HG03442 (cell line): ENCODE results near the gene AFAP1.
"Not testable (repeated sequence)": the region's sequence is repeated elsewhere in the genome, so short reads cannot be mapped to it uniquely, and the experiment has no call there.

Experiments
- ATAC-seq: cut with Tn5 transposase; IDR thresholded peaks from one replicate; pipeline ENCODE4 v1.9.1; 2021; ENCODE audit warnings: mild to moderate bottlenecking, moderate library complexity; ENCODE audit not compliant: unreplicated experiment

AFAP1 gene

DNA sequence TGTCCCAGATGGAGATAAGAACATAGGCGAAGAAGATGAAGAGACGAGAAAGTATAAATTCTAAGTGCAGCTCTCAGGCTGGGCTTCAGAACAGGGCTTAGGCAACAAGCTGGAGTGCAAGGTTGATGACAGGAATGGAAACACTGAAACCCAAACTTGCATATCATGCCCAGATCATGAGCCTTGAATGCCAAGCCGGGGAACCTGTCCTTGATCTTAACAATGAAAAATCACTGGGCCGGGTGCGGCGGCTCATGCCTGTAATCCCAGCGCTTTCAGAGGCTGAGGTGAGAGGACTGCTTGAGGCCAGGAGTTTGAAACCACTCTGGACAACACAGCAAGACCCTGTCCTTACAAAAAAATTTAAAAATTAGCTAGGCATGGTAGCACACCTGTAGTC is 17.2 kb downstream of the AFAP1 start:
- no peak for ATAC-seq

DNA sequence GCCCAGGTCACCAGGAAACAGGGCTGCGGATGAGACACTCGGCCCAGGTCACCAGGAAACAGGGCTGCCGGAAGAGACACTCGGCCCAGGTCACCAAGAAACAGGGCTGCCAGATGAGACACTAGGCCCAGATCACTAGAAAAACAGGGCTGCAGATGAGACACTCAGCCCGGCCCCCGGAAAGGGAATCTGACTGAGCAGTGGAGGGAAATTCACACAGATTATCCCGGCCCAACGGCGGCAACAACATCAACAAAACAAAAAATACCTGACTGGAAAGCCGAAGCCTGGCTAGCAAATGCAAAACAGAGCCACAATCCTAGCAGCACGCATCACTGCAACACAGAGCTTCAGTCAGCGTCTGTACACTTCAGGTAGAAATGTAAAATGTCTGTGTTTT is 20.7 kb downstream of the AFAP1 start:
- ATAC-seq, result no peak

DNA sequence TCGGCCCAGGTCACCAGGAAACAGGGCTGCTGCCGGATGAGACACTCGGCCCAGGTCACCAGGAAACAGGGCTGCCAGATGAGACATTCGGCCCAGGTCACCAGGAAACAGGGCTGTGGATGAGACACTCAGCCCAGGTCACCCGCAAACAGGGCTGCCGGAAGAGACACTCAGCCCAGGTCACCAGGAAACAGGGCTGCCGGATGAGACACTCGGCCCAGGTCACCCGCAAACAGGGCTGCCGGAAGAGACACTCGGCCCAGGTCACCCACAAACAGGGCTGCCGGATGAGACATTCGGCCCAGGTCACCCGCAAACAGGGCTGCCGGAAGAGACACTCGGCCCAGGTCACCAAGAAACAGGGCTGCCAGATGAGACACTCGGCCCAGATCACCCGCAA is 21.5 kb downstream of the AFAP1 start:
- ATAC-seq, result not testable (repeated sequence)

DNA sequence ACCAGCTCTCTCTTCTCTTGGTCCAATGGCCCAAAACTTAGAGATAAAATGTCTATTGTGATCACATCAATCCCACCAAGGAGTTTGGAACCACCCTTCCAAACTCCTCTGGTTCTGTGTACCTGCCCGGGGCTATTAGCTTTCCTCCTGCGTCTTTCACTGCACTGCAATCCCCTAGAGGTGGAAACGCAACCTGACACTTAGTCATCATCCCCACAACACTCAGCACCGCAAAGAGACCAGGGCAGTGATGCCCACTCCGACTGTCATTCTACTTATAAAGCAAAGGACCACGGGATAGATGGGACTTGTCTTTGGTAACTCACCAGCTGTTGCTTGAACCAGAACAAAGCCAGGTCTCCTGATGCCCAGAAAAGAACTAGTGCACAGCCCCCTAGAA is 22.0 kb downstream of the AFAP1 start:
- no peak for ATAC-seq

GRCh38 chr4:7915875-7916242 is 23.8 kb downstream of the AFAP1 start:
- ATAC-seq, result no peak

- no peak for ATAC-seq
Observed at GRCh38 chr4:7912826-7913225, 26.8 kb downstream of the AFAP1 start.

- ATAC-seq, result no peak
Observed at GRCh38 chr4:7910952-7911578, 28.6 kb downstream of the AFAP1 start.

- no peak for ATAC-seq
Observed at GRCh38 chr4:7910263-7910896, 29.3 kb downstream of the AFAP1 start.

GRCh38 chr4:7909463-7910262 is 30.0 kb downstream of the AFAP1 start:
- ATAC-seq, result no peak

- ATAC-seq, result no peak
Observed at GRCh38 chr4:7908668-7909067, 31.0 kb downstream of the AFAP1 start.

DNA sequence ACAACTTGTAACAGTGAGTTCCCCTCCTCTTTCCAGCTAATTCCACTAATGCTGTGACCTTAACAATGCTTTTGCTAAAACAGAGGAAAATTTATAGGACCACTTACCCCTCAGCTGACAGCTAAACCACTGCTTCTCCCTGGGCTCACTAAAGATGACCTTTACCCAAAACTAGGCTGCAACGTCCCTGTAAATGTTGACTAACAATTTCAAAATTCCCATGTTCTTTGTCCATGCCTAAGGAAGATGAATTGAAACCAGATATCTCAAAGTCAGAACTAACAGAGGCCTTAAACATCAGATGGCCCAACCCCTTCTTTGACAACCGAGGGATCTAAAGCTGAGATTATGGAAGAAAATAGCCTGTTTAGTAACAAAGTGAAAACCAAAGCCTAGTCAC is 32.5 kb downstream of the AFAP1 start:
- no peak for ATAC-seq

GRCh38 chr4:7906171-7906701 is 33.4 kb downstream of the AFAP1 start:
- no peak for ATAC-seq

GRCh38 chr4:7904952-7905915 is 34.4 kb downstream of the AFAP1 start:
- ATAC-seq, result no peak

DNA sequence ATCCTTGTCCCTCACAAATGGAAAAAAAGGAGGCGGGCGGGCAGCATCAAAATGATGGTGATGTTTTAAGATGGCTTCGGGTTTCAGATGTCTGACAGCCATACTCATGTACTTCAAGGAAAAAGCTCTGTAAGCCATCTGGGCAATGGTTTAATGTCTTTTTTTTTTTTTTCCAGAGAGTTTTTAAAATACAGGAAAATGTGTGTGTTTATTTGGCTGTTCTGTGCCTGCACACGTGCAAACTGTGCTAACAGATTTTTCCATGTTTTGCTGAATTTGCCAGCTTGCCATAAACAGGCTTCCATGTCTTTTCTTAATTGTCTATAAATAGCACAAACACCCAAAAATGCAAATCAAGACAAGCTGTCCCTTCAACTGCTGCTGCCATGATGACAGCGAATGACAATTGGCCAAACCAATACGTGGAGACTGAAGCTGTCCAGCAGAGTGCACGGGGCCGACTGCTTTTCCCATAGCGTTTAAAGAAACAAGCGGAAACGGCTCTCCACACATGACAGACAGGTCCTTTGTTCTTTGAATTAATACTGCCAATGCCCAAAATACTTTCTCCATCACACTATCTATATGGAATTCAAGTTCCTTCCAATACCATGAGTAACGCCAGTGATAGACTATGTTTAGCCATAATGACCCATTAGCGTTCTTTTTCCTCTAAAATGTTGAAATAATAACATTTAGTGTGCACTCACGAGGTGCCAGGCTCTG is 35.7 kb downstream of the AFAP1 start:
- no peak for ATAC-seq

- no peak for ATAC-seq
Observed at GRCh38 chr4:7902826-7903225, 36.8 kb downstream of the AFAP1 start.

GRCh38 chr4:7902101-7902553 is 37.5 kb downstream of the AFAP1 start:
- no peak for ATAC-seq

DNA sequence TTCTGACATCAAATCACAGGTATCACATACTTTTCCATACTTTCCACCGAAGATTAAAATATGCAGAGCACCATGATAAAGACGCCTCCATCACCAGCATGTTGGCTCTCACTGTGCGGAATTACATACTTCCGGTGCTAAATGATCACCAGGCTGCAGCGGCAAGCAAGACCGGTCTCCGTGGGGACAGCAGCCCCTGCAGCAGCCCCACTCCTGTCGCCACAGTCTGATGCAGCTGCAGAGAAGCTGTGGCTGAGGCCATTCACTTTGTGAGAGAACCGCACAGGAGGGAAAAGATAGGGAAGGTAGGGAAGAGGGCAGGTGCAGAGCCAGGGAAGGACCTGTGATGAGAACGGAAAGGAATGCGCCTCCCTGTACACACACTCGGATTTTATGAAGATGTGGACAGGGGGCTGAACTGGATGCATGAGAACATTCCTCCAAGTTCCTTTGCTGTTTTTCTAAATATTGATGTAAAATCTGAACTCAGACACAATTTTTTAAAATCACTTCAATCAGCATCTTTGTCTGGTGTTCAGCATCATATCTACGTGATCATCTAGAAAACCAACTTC is 38.3 kb downstream of the AFAP1 start:
- no peak for ATAC-seq

DNA sequence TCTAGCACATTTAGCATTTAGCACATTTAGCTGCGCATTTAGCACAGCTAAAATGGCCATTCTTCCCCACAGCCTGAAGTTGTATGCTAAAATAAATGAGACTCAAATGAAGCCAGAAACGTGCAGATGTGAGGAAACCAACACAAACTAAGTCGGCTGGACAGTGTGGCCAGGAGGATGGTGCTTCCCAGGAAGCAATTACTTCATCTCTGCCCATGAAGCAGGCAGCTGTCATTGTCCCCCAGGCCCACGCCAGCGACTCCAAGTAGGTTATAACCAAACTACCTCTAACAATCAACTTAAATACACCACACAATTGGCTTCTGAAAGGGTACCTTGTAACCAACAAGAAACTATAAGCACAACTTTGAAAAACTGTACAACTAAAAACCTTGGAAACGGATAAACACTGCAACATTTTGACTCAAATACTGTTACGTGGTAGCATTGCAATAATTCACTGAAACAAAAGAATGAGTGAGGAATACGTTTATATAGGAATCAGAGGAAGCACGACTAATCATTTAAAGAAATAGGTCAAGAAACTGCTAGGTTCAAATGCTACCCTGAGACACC is 39.2 kb downstream of the AFAP1 start:
- ATAC-seq, result no peak

DNA sequence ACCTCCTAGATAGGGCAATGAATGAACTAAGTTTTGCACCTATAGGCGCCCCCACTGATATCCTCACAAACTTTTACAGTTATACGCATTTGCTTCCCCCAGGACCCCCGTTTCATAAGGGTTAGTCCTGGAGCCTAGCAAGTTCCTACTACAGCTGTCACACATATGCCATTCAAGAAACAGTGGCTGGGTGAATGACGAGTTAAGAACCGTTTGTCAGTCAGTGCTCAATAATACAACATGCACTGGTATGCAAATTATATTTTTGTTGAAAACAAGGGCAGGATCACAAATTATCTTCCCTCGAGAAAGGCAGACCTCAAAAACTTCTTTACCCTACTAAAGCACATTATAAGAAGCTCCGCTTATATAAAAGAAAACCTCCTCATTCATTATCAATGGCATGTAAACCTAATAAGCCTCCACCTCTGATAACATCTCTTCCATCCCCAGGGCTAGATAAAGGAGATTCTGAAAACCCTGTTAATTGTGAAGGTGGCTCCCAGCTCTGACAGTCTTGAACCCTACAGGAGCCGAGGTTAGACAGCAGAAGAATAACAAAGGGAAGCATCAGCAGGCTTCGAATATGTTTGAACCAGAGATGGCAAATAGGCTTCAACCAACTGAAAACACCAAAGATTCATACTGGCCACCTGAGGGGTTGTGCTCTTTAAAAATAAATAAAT is 40.3 kb downstream of the AFAP1 start:
- ATAC-seq, result no peak
